Urothelium cell line (cell line): ENCODE measurements around the gene RPRD1B.
A peak's percentile ranks its signal among the peaks of the same experiment; 100 is the strongest.

Experiments used
- DNase-seq: peaks from one replicate; pipeline ENCODE4 v3.0.0; 2011; ENCODE audit warnings: low spot score, mixed read lengths
- FAIRE-seq: peaks from 2 replicates; lab custom pipeline; 2011; peaks lifted over from hg19 to GRCh38; lab: Jason Lieb, UNC

Gene RPRD1B

GRCh38 chr20:38033330-38034107 is at the start of gene RPRD1B, which contains the start of gene TTI1:
TSS of gene RPRD1B (plus strand) at chr20:38033746. CDS start at chr20:38033948, 202 bp downstream.
TSS of gene TTI1 (minus strand) at chr20:38033456. CDS start at chr20:38013816, 19,640 bp downstream.
- FAIRE-seq = no peak
- peak; percentile 95 for DNase-seq

DNA sequence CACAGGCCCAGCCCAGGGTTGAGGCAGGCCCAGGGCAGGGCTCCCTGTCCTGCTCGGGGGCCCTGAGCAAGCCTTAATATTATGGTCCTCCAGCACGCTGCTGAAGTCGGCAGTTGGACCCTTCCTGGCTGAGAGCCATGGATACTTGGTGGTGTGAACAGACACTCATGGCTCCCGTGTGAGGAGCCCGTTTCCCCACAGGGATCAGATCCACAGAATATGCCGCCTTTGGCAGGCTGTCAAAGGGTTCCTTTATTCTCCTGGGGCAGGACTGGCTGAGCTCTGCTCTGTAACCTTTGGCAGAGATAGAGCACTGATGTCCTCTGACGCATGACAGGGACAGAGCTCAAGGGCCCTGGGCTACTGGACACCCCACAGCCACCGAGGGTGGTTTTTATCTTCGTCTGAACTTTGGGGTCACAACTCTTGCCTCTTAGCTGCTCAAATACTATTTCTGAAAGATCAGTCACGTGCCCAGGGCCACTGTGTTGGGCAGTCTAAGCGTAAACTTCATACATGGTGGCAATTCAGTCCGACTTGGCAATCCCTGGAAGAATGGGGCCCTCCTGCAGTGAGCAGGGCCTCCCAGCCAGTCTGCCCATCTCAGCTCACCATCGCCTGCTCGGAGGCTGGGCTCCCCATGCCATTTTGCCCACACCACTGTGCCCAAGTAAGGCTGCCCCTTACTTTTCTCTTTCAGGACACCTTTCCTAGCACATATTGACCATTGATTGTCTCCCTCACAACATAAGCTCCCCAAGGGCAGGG is 49.3 kb upstream of the RPRD1B start:
- DNase-seq (no peak), FAIRE-seq (no peak)

DNA sequence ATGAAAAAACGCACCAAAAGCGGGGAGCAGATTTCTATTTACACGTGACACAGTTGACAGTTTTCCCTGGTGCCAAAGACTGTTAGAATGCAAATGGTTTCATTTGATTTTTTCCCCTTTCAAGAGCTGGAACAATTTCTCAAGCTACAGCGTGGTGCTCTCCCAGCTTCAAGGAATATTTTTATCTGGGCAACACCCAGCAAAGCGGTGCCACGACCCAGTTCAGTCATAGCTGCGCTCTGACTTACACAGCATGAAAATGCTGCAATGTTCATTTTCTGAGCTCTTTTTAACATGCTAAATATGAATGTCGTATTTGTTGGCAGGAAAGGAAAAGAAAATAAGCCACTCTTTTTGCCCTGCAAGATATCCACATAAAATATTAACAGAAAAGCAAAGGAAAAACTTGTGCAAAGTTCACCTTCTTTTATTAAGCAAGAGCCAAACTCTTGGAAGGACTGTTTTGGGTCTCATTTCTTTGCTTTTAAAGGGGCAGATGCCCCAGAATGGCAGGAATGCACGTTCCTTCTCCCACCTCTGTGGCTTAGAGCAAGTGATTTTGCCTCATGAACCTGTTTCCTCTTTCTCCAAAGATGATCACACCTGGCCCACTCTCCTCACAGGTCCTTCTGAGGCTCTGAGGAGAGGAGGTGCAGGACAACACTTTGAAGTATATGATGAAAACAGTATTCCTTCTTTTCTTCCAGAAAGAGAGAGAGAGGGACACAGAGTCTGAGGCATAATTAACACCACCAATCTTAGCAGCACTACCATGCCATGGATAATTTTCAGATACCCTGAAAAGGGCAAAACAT is 47.3 kb upstream of the RPRD1B start:
- no peak for DNase-seq
- no peak for FAIRE-seq

DNA sequence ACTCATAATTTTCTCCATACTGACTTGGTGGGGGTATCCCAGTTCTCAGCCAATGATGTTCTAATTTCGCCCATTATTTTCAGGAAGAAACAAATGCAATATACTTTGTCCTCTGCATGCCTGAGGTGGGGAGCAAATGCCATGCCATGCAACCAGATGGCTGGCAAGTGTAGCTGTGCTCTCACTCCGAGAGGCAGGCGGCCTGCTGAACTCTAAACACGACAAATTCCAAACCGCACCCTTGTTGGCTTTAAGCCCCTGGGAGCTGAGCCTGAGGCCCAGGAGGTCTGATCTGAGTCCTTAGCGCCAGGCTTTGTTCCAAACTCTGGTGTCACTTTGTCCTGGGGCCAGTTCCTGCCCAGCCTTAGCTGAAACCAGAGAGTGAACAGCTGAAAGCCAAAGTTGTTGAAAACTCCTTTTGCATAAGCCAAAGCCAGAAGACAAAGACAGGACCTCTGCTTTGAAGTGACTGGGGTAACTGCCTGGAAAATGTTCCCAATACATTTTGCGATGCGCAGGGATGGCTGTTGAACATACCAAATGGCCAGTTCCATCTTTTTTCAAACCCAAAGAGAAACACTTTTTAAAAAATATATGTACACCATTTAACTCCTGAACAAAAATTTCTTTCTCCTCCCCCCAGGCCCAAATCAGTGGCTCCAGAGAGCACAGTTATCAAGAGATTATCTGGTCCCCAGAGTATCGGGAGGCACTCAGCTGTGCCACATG is 46.5 kb upstream of the RPRD1B start:
- FAIRE-seq (no peak), DNase-seq (no peak)

- FAIRE-seq (no peak), DNase-seq (no peak)
Observed at GRCh38 chr20:37987602-37988290, 45.8 kb upstream of the RPRD1B start.

GRCh38 chr20:37988306-37988954 is 45.1 kb upstream of the RPRD1B start:
- FAIRE-seq (no peak), DNase-seq (no peak)

DNA sequence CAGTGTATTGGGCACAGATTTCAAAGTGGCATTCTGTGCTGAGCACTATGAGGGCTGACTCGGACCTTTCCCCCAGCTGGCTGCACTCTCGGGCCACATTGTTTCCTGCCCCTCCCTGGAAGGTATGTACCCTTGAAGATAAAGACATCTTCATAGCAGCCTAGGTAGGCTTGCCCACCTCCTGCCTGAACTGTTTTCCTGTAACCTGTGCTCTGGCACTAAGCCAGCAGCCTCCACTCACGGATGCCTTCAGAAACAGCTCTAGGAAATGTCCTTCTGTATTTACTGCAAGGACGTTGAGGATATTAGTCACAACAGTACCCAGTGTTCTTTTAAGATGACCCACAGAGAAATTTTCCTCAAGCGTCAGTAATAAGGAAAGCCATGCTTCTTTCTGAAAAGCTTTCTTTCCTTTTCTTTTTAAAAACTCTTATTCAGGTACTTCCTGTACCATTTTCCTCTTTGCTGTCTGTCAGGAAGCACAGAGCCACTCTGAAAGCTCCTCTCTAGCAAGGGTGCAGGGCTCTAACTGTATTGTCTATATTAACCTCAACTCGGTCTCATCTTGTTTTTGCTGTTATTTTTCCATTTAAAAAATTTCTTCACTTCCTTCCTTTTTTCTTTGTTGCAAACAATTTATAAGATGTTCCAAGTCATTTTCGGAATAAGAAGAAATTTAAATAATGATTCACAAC is 43.8 kb upstream of the RPRD1B start:
- DNase-seq (no peak), FAIRE-seq (no peak)

DNA sequence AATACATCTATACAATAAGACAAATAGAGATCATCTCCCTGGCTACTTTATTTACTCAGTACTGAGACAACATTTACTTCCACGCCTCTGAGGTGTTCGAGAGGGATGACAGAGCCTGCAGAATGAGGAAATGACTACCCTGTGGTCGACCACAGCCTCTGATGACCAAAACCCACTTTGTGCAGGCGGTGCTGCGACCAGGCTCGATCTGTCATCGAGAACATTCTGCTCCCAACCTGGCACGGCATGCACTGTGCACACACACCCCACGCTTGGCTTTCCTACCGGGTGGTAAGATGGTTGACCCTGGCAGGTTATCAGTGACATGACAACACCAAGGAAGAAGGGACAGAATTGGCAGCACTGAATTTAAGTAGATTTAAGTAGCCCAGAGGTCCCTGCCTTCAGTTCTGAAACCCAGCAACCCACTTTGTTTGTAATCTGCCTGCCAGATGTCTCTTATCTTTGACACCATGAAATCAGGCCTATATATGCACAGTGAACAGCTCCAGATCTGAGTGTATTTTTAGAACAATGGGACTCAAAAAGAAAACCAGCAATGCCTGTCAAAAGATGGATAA is 42.9 kb upstream of the RPRD1B start:
- FAIRE-seq (peak; percentile 71), DNase-seq (peak; percentile 27)

DNA sequence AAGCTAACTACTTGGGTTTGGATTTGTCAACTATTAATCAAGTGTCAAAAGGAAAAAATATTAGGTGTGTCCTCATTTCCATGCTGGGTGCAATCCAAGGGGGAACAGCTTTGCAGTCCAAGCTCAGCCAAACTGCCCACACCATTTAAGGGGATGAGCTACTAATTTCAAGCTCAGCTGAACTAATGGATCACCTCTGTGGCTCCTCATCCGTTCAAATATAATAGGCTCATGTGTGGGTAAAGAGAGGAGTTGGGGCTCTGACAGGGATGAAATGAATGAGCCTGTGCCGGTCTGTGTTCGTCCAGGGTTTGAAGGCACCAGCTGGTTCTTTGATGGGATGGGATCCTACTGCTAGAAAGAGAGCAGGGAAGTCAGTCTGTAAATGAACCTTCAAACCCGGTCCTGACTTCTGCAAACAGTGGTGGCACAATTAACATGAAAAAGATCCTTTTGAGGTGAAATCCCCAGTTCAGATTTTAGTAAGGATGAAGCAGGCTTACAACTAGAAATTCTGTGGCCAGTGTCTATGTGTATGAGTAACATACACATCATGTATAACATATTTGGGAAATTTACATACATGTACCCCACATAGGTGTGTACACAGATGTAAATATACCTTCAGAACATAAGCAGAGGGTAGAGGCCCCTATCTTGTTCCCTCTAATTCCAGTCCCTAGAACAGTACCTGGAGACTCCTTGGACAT is 42.2 kb upstream of the RPRD1B start:
- DNase-seq = no peak

DNA sequence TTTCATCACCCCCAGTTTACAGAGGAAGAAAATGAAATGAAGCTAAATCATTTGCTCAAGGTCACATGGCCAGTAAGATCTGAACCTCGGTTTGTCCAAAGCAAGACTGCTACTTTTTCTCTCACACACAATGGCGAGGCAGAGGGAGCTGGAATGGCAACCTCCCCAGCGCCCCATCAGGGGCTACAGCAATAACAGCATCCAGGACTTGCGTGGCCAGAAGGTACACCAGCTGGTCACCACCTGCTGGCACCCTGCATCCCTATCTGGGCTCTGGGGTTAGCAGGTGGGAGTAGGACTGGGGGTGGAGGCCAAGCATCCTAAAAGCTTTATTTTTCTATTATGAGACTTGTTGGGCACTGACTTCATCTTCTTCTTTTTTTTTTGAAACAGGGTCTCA is 41.6 kb upstream of the RPRD1B start:
- no peak for FAIRE-seq
- DNase-seq = no peak

More for the DNA sequence above, 42.2 kb upstream of the RPRD1B start:
- no peak for FAIRE-seq

- FAIRE-seq = no peak
- peak; percentile 66 for DNase-seq
Observed at GRCh38 chr20:37992802-37993409, 40.6 kb upstream of the RPRD1B start.

- peak; percentile 81 for DNase-seq
- no peak for FAIRE-seq
Observed at GRCh38 chr20:37994512-37994911, 39.0 kb upstream of the RPRD1B start.

DNA sequence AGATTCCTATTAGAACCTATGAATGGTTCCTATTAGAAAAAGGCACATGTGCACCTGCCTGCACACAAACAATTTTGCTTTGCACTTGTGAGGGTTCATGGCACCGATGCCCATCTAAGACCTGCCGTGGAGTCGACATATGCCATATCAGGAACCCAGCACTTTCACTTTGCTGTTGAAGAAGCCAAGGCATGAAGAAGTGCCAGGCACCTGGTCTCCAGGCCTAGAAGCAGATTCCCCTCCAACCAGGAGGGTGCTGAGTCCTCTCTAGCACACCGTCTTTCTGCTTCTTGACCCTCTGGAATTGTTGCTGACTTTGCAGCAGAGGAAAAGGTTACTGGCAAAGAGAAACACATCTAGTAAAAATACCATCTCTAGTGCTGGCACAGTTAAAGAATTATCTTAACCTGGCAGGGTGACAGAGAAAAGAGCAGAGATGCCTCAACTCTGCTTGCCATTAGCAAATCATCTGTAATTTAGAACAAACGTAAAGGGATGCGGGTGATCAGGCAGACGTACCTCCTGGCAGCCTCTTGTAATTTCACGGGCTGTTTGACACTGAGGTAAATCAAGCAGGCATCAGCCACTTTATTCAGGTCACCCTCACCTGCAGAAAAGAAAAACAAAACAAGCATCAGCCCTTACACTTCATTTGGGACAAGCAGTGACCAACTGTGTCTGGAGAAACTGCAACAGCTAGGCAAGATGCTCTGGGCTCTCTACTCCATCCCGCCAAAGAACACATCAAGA is 37.5 kb upstream of the RPRD1B start:
- DNase-seq (no peak), FAIRE-seq (no peak)

DNA sequence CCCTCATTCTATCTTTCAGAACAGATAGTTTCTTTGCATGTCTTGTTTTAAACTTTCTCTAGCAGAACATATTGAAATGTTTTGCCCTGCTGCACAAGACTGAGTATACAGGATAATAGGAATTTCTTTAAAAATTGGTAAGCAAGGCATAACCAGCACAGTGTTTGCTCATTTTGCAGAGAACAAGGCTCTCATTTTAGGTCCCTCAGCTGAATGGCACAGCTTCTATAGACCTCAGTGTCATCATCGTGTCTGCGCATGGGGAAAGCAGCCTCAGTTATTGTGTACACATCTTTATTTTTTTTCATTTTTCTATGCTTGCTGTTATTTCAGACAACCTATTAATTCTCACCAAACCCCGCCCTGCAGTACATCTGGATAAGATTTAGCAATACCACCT is 36.0 kb upstream of the RPRD1B start:
- DNase-seq (no peak), FAIRE-seq (no peak)

- DNase-seq (no peak), FAIRE-seq (no peak)
Observed at GRCh38 chr20:37999526-38000263, 33.9 kb upstream of the RPRD1B start.

DNA sequence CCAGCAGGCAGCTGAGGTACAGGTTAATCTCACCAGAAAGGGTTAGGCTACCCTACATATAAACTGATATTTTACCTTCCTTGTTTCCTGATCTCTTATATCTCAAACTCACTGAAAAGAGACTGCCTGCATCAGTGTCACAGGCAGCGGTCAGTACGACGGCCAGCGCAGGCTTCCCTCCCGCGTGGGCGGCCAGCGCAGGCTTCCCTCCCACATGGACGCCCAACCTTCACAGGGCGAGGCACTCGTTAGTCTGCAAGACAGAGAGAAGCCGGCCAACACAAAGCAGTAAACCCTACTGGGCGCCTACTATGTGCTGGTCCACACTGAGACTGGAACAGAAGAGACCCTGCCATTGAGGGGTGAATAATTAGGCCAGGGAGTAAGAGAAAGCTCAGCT is 33.3 kb upstream of the RPRD1B start:
- no peak for FAIRE-seq
- no peak for DNase-seq
